GM21529 (cell line): ENCODE measurements around the gene PCA3.

ENCODE experiments used
- ATAC-seq: cut with Tn5 transposase; IDR thresholded peaks from one replicate; pipeline ENCODE4 v1.9.1; 2021; ENCODE audit not compliant: unreplicated experiment

Gene PCA3

DNA sequence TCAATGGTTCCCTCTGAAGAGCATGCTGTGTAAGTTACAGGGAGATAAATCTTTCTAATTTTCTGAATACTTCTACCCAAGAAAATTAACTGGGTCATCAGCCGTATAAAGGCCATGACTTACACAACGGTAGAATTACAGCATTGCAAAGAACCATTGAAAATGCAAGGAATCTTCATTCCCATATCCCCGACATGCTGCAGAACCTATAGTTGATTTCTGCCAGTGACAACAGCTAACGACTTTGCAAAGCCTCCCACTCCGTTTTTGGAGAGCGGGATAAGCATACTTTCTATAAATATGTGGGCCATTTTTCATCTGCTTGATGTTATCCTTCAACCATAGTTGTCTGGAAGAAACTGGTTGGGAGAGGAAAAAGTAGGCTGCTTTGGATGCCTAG is 56.2 kb downstream of the PCA3 start:
- ATAC-seq = no peak

DNA sequence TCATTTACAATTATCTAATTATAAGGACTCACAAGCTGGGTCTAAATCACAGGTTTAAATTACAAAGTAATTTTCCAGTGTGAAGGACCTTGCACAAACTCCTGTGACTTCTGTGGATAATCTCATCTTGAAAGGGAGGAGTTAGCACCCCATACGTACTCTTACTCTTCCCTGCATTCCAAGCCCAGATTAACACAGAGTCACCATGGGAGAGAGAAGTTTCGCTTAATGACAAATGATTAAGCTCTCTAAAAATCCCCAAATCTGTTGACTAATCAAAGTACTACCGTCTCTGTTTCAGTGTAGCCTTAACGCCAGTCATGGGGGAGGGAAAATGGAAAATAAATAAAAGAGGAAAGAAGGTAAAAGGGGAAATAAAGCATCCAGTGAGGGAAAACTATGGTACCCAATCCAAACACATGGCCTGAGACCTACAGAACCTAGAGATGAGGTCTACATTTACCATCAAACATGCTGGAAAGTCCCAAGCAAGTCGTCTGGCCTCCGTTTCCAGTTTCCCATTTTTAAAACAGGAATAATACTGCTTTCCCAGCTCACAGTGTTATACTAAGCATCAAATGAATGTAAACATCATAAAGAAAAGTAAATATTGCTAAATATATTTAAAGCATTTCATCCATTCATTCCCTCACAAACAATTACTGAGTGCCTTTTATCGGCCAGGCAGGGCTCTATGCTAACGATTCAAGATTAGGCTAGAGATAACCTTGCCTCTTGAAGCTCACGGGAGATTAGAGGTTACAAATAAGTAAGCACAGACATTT is 63.2 kb downstream of the PCA3 start:
- no peak for ATAC-seq

DNA sequence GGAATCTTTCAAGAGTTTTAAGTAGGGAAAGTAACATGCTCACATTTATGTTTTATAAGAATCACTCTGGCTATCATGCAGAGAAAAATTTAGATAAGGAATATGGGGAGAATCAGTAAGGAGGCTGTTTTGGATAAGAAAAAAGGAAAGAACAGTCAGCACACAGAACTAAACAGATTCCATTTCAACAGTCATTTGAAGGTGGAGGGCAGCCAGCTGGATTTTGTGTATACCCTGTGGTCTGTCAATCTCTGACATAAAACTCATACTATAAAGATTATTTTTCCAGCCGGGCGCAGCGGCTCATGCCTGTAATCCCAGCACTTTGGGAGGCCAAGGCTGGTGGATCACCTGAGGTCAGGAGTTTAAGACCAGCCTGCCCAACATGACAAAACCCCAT is 64.2 kb downstream of the PCA3 start:
- ATAC-seq = no peak

DNA sequence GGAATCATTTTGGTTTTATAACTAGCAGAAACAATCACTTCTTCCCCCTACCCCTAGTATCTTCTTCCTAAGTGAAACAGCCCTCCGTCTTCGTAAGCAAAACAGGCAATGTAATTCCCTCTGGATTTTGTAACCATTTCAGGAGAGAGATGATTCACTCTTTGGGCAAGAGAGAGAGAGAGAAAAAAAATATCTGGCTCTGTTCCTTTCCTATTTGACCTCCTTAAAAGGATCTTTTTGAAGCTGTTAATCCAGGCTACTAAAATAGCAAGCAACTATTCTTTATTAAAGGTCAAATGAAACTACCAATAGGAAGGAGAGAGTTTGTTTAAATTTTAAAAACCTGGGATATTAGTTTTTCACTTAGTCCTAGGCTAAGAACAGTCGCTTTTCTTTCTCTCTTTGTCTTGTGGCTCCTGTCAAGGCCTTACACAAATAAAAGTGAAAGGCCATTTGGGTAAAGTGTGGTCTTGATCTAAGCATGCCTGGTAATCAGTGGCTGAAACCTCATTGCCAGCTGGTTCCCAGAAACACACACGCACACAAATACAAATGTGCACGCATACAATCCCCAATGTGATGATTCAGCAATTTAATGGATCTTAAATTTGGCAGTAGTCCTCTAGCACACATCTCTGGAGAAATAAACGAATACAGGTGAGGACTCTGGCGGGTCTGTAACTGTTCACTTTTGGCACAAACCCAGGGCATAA is 71.5 kb downstream of the PCA3 start:
- no peak for ATAC-seq
